Heart left ventricle (tissue), 13 donors: ENCODE results near the gene ORM1.

Source experiments
- CTCF ChIP-seq, 12 donors: fragments of 200-600 bp; sonication (generic) in 4 of 12; IDR thresholded peaks; one replicate each; pipeline versions ENCODE4 v1.5.0 to v1.8.0; 2018 to 2022; ENCODE audit warnings: antibody characterized with exemption in 12 of 12, mild to moderate bottlenecking in 5 of 12
- POLR2A ChIP-seq, 2 donors: fragments of 450-650 bp; IDR thresholded peaks; one replicate each; pipeline ENCODE4 v1.6.1; 2017; ENCODE audit warnings: antibody characterized with exemption in 2 of 2, mild to moderate bottlenecking in 2 of 2, moderate library complexity in 2 of 2
- donor health status: ischemic (EF 13 %, LVEDD 7.1; RV severe dilation, severe dysfunction).
- donor health status: DM: no; HTN: yes; CAD: no.
- donor health status: DM: no; HTN: no; CAD: no.
- donor health status: ischemic (EF 25% LVEDD 6.9; RV normal size, moderate dysfunction).
- donor health status: ischemic (EF 25% LVEDD 5.7; RV mildly dilated, moderate dysfunction).
- donor health status: ischemic (EF 35%, LVEDD 5.7; RV mildly dilated, moderate dysfunction).
- donor health status: nonischemic (EF 11% LVEDD 7.7; RV severe dilation, severe dysfunction).
- donor health status: DM: yes; HTN: yes; CAD: no.
- donor health status: PGD.
- donor health status: ischemic (EF 29% LVEDD 5.4; RV normal size, mild dysfunction).
- donor health status: nonischemic (EF 23%, LVEDD 6.1; RV moderate dilation, normal function).

- TF ChIP-seq CTCF (IDR thresholded peaks at IDR 0.05), result no peak
- no peak for TF ChIP-seq POLR2A (IDR thresholded peaks at IDR 0.05)
Observed at GRCh38 chr9:114371973-114372917, 49.3 kb downstream of the ORM1 start.
